Measurements from ENCODE around the gene CASTOR1.

CASTOR1 gene

GRCh38 chr22:30334646-30335045, 45.3 kb upstream of the CASTOR1 start:
- no peaks in the 10 kb centered on the region for H3K9me3 Mint-ChIP-seq

GRCh38 chr22:30333707-30334087, 44.4 kb upstream of the CASTOR1 start:
- DNase-seq = no peak
- no peak overlapping the region for H3K4me3 Mint-ChIP-seq
- H3K4me1 Mint-ChIP-seq = no peaks in the 10 kb centered on the region
- no peak overlapping the region for H3K27ac Mint-ChIP-seq
- peaks cover 2% of the 10 kb centered on the region for H3K27me3 Mint-ChIP-seq (ENCODE audit: low read depth, poor library complexity)
- no peaks in the 10 kb centered on the region for H3K9me3 Mint-ChIP-seq
- no peak for TF ChIP-seq CTCF (IDR thresholded peaks at IDR 0.05)
- peaks cover 61% of the 10 kb centered on the region for H3K36me3 Mint-ChIP-seq (ENCODE audit: low read depth)

More at GRCh38 chr22:30334646-30335045, 45.3 kb upstream of the CASTOR1 start:
- no peak for DNase-seq
- TF ChIP-seq CTCF (IDR thresholded peaks at IDR 0.05) = no peak
- no peaks in the 10 kb centered on the region for H3K27me3 Mint-ChIP-seq (ENCODE audit: low read depth, poor library complexity)
- no peaks in the 10 kb centered on the region for H3K4me1 Mint-ChIP-seq
- no peak overlapping the region for H3K27ac Mint-ChIP-seq
- H3K4me3 Mint-ChIP-seq = no peak overlapping the region
- peaks cover 70% of the 10 kb centered on the region for H3K36me3 Mint-ChIP-seq (ENCODE audit: low read depth)

GRCh38 chr22:30332994-30333706, 43.8 kb upstream of the CASTOR1 start:
- H3K9me3 Mint-ChIP-seq = no peaks in the 10 kb centered on the region
- peaks cover 57% of the 10 kb centered on the region for H3K36me3 Mint-ChIP-seq (ENCODE audit: low read depth)
- H3K27ac Mint-ChIP-seq = peak overlapping the region; percentile 88
- peaks cover 3% of the 10 kb centered on the region for H3K27me3 Mint-ChIP-seq (ENCODE audit: low read depth, poor library complexity)
- no peak overlapping the region for H3K4me3 Mint-ChIP-seq
- H3K4me1 Mint-ChIP-seq = no peaks in the 10 kb centered on the region
- TF ChIP-seq CTCF (IDR thresholded peaks at IDR 0.05) = no peak
- DNase-seq = no peak

GRCh38 chr22:30332551-30332950, 43.2 kb upstream of the CASTOR1 start:
- no peak for DNase-seq
- H3K4me3 Mint-ChIP-seq = no peak overlapping the region
- H3K36me3 Mint-ChIP-seq (ENCODE audit: low read depth) = peaks cover 57% of the 10 kb centered on the region

GRCh38 chr22:30328466-30329049, 39.3 kb upstream of the CASTOR1 start:
- peaks cover 3% of the 10 kb centered on the region for H3K27me3 Mint-ChIP-seq (ENCODE audit: low read depth, poor library complexity)
- DNase-seq = no peak
- H3K36me3 Mint-ChIP-seq (ENCODE audit: low read depth) = peaks cover 20% of the 10 kb centered on the region
- H3K4me1 Mint-ChIP-seq = peaks cover 24% of the 10 kb centered on the region
- TF ChIP-seq CTCF (IDR thresholded peaks at IDR 0.05) = no peak
- no peak overlapping the region for H3K4me3 Mint-ChIP-seq
- peak overlapping the region; percentile 29 for H3K27ac Mint-ChIP-seq
- H3K9me3 Mint-ChIP-seq = no peaks in the 10 kb centered on the region

More at GRCh38 chr22:30332551-30332950, 43.2 kb upstream of the CASTOR1 start:
- TF ChIP-seq CTCF (IDR thresholded peaks at IDR 0.05) = no peak
- peak overlapping the region; percentile 88 for H3K27ac Mint-ChIP-seq
- no peaks in the 10 kb centered on the region for H3K9me3 Mint-ChIP-seq
- peaks cover 2% of the 10 kb centered on the region for H3K4me1 Mint-ChIP-seq
- peaks cover 3% of the 10 kb centered on the region for H3K27me3 Mint-ChIP-seq (ENCODE audit: low read depth, poor library complexity)

Data from nephron progenitor cell (in vitro differentiated cells).